OCI-LY7 (cell line): ENCODE measurements around the gene COBLL1. TPM values are rescaled to one million over a fixed set of nuclear protein-coding genes. Genes with fewer than 3 reads are reported as not detected.

Experiments used
- BruUV-seq: library from RNA; stranded (reverse); fragments of 400-500 nt; replicated peaks from 2 replicates; lab custom pipeline; 2021; lab: Mats Ljungman, UMichigan
- CTCF ChIA-PET: fragments of 300-600 bp; sonication (Branson Sonifier 250); formaldehyde crosslinking; loops from one replicate; lab custom pipeline; 2022; ENCODE audit warnings: antibody characterized with exemption; ENCODE audit not compliant: unreplicated experiment; lab: Charles Lee
- POLR2A ChIA-PET: fragments of 300-600 bp; sonication (Branson Sonifier 250); formaldehyde crosslinking; loops from one replicate; lab custom pipeline; 2022; ENCODE audit warnings: antibody characterized with exemption; lab: Charles Lee
- DNase-seq: peaks from one replicate; pipeline ENCODE4 v3.0.0-alpha.2; 2015; ENCODE audit warnings: low spot score
- H2AFZ ChIP-seq: fragments of 200-600 bp; sonication (generic), shearing (Covaris generic); 2 replicates; pipeline ENCODE4 v1.6.1; 2014; ENCODE audit warnings: mild to moderate bottlenecking, antibody characterized with exemption, low read length, moderate library complexity
- H3K27ac ChIP-seq: fragments of 200-600 bp; sonication (generic); 2 replicates; pipeline ENCODE4 v1.5.1; 2014; ENCODE audit warnings: mixed run types, low read depth, mild to moderate bottlenecking, moderate library complexity, low read length, inconsistent platforms; ENCODE audit not compliant: poor library complexity, severe bottlenecking
- H3K36me3 ChIP-seq: fragments of 200-600 bp; sonication (generic); 2 replicates; pipeline ENCODE4 v1.6.1; 2014; ENCODE audit warnings: mild to moderate bottlenecking, antibody characterized with exemption, low read length, moderate library complexity, mixed read lengths; ENCODE audit not compliant: insufficient read depth
- H3K4me1 ChIP-seq: fragments of 200-600 bp; sonication (generic); 2 replicates; pipeline ENCODE4 v1.5.1; 2014; ENCODE audit warnings: mild to moderate bottlenecking, low read length; ENCODE audit not compliant: insufficient read depth, poor library complexity, severe bottlenecking
- H3K4me2 ChIP-seq: fragments of 200-600 bp; sonication (generic); 2 replicates; pipeline ENCODE4 v1.6.1; 2014; ENCODE audit warnings: mild to moderate bottlenecking, low read length
- H3K4me3 ChIP-seq: fragments of 200-600 bp; sonication (generic); 2 replicates; pipeline ENCODE4 v1.5.1; 2014; ENCODE audit warnings: mild to moderate bottlenecking, low read depth, low read length; ENCODE audit not compliant: poor library complexity, severe bottlenecking
- H3K79me2 ChIP-seq: fragments of 200-600 bp; sonication (generic); 2 replicates; pipeline ENCODE4 v1.6.1; 2016; ENCODE audit warnings: low read depth, mild to moderate bottlenecking, low read length, moderate library complexity, mixed read lengths; ENCODE audit not compliant: insufficient read depth
- H3K9me2 ChIP-seq: fragments of 200-600 bp; sonication (generic); 2 replicates; pipeline ENCODE4 v1.6.1; 2016; ENCODE audit warnings: mild to moderate bottlenecking, low read length, mixed read lengths; ENCODE audit not compliant: insufficient read depth
- H3K9me3 ChIP-seq: fragments of 200-600 bp; sonication (generic); 2 replicates; pipeline ENCODE4 v1.6.1; 2014; ENCODE audit warnings: mild to moderate bottlenecking, mixed run types, low read length, mixed read lengths
- H4K20me1 ChIP-seq: fragments of 200-600 bp; sonication (generic); 2 replicates; pipeline ENCODE4 v1.6.1; 2014; ENCODE audit warnings: mild to moderate bottlenecking, antibody characterized with exemption, low read length, moderate library complexity, mixed read lengths; ENCODE audit not compliant: insufficient read depth
- CTCF ChIP-seq: fragments of 200-600 bp; sonication (generic); conservative IDR thresholded peaks from 2 replicates; pipeline ENCODE4 v1.5.1; 2014; ENCODE audit warnings: mild to moderate bottlenecking, antibody characterized with exemption, low read length, moderate library complexity, mixed read lengths
- EZH2phosphoT487 ChIP-seq: fragments of 200-600 bp; sonication (generic); IDR thresholded peaks from 2 replicates; pipeline ENCODE4 v1.6.1; 2018; ENCODE audit warnings: low read depth, borderline replicate concordance, mild to moderate bottlenecking, mixed run types, antibody characterized with exemption, low read length, moderate library complexity, mixed read lengths
- intact Hi-C: fragments of 100-400 bp; cut with micrococcal nuclease; formaldehyde crosslinking; loops from one replicate; pipeline ENCODE4 v1.10.0; 2022; ENCODE audit not compliant: unreplicated experiment
- total RNA-seq, 2 experiments: library from RNA; depleted of rRNA in 1 of 2; stranded (reverse); fragments of >200 nt in 1 of 2; shearing (Covaris generic) in 1 of 2; gene quantifications; 2 replicates each; pipeline ENCODE4 v1.2.3, GENCODE V29; 2014 to 2022

Gene COBLL1
- total RNA-seq, 2 experiments from 2014 or later, result 0.79 to 40.7 TPM

DNA sequence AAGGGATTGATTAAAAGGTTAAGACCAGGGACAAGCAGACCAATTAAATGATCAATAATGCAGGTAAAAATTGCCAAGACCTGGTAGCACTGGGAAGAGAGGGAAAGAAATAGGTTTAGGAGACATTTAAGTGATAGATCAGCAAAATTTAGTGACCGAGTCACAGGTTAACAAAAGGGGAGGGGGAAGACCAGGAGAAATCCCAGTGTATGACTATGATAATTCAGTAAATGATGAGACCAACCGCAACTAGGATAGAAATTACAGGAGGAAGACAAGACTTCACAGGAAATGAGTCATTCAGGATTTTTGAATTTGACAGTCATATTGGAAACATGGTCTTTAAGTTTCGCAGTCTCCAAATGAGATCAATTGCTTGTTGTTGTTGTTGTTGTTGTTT lies 62.9 kb downstream of the COBLL1 start:
- Histone ChIP-seq H3K79me2 (no peaks in the 10 kb centered on the region), H3K4me2 (no peak overlapping the region), H2AFZ (no peak overlapping the region), H3K9me3 (no peaks in the 10 kb centered on the region), H4K20me1 (no peaks in the 10 kb centered on the region), H3K27ac (no peak overlapping the region), H3K36me3 (no peaks in the 10 kb centered on the region), H3K9me2 (no peaks in the 10 kb centered on the region), H3K4me3 (no peak overlapping the region), H3K4me1 (no peaks in the 10 kb centered on the region)
- intact Hi-C loops, result no loop called here
- POLR2A ChIA-PET, result no interaction called here
- TF ChIP-seq EZH2phosphoT487 (no peak), CTCF (no peak)
- CTCF ChIA-PET, result no interaction called here
- BruUV-seq, result no TSS peak
- no peak for DNase-seq

GRCh38 chr2:164777847-164778461 lies 63.7 kb downstream of the COBLL1 start:
- CTCF ChIA-PET, result no interaction called here

More at GRCh38 chr2:164777847-164778461, 63.7 kb downstream of the COBLL1 start:
- Histone ChIP-seq H4K20me1 (no peaks in the 10 kb centered on the region), H3K4me2 (no peak overlapping the region), H3K4me3 (no peak overlapping the region), H3K36me3 (no peaks in the 10 kb centered on the region), H3K9me3 (no peaks in the 10 kb centered on the region), H3K9me2 (no peaks in the 10 kb centered on the region), H2AFZ (no peak overlapping the region), H3K27ac (no peak overlapping the region), H3K79me2 (no peaks in the 10 kb centered on the region), H3K4me1 (no peaks in the 10 kb centered on the region)
- BruUV-seq, result no TSS peak
- POLR2A ChIA-PET, result interaction anchor here (0.6 to 1.0 kb wide), 2 partner anchors 36 to 504 kb away, joined by 3 to 4 read pairs; no protein-coding TSS in a partner anchor
- DNase-seq, result no peak
- TF ChIP-seq EZH2phosphoT487, result no peak
- no peak for TF ChIP-seq CTCF
- intact Hi-C loops, result no loop called here
